Activated CD4-positive, alpha-beta T cell treated with anti-CD3 and anti-CD28 coated beads, Interleukin-2, amount 10 ng/mL, durations not matched to agents 7 days and 5 days (primary cell): ENCODE measurements around the gene TRPV6. TPM values are rescaled to one million over a fixed set of nuclear protein-coding genes. Genes with fewer than 3 reads are reported as not detected.

Experiments
- CTCF ChIA-PET: fragments of 350-600 bp; sonication (Branson Sonifier 250); formaldehyde crosslinking; loops from one replicate; lab custom pipeline; 2021; ENCODE audit warnings: antibody characterized with exemption; lab: Charles Lee
- POLR2A ChIA-PET: fragments of 350-600 bp; sonication (Branson Sonifier 250); formaldehyde crosslinking; loops from one replicate; lab custom pipeline; 2021; ENCODE audit warnings: antibody characterized with exemption; lab: Charles Lee
- DNase-seq: peaks from one replicate; pipeline ENCODE4 v3.0.0-alpha.2; 2020
- H3K27ac Mint-ChIP-seq: one replicate; pipeline ENCODE4 v1.8.0; 2021; ENCODE audit warnings: mild to moderate bottlenecking, moderate library complexity, mixed read lengths
- H3K27me3 Mint-ChIP-seq: one replicate; pipeline ENCODE4 v1.8.0; 2021; ENCODE audit warnings: mixed read lengths
- H3K36me3 Mint-ChIP-seq: one replicate; pipeline ENCODE4 v1.8.0; 2021; ENCODE audit warnings: low read depth, mixed read lengths
- H3K4me1 Mint-ChIP-seq: one replicate; pipeline ENCODE4 v1.8.0; 2021; ENCODE audit warnings: mixed read lengths
- H3K4me3 Mint-ChIP-seq: one replicate; pipeline ENCODE4 v1.8.0; 2021; ENCODE audit warnings: mild to moderate bottlenecking, moderate library complexity, mixed read lengths
- H3K9me3 Mint-ChIP-seq: one replicate; pipeline ENCODE4 v1.8.0; 2021; ENCODE audit warnings: mixed read lengths
- total RNA-seq, 2 experiments: library from RNA; stranded (reverse); gene quantifications; one replicate each; pipeline ENCODE4 v1.2.3, GENCODE V29; 2021

TRPV6 gene
- total RNA-seq, 2 experiments from 2014 or later = 0.07 TPM; not detected in 1

GRCh38 chr7:142869434-142869833 is 16.1 kb downstream of the TRPV6 start:
- CTCF ChIA-PET = interaction anchor here (1.3 kb wide), 1 partner anchor 58 kb away, joined by 4 read pairs; no protein-coding TSS in a partner anchor
- H3K9me3 Mint-ChIP-seq = no peaks in the 10 kb centered on the region
- H3K27me3 Mint-ChIP-seq = no peaks in the 10 kb centered on the region
- no peak overlapping the region for H3K27ac Mint-ChIP-seq
- H3K4me1 Mint-ChIP-seq = peaks cover 4% of the 10 kb centered on the region
- POLR2A ChIA-PET = no interaction called here
- DNase-seq = no peak
- H3K36me3 Mint-ChIP-seq = no peaks in the 10 kb centered on the region
- H3K4me3 Mint-ChIP-seq = no peak overlapping the region

DNA sequence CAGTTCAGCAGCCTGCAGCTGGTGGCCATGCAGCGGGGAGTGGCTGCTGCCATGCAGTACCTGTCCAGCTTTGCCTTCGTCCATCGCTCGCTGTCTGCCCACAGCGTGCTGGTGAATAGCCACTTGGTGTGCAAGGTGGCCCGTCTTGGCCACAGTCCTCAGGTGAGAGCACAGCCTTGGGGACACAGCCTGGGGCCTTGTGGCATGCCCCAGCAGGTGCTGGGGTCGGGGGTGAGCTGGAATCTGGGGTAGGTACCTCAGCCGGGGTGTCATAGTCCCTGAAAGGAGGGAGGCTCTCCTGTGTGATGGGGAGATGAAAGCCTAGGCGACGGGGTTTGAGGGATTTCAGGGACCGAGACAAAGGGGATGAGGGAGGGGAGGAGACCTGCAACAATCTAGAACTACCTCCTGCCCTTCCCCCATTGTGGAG is 16.5 kb downstream of the TRPV6 start:
- CTCF ChIA-PET = interaction anchor here (1.1 to 1.3 kb wide), 2 partner anchors 14 to 58 kb away, joined by 3 to 4 read pairs; no protein-coding TSS in a partner anchor
- H3K27ac Mint-ChIP-seq = no peak overlapping the region
- H3K36me3 Mint-ChIP-seq = no peaks in the 10 kb centered on the region
- H3K4me3 Mint-ChIP-seq = no peak overlapping the region
- POLR2A ChIA-PET = no interaction called here
- no peaks in the 10 kb centered on the region for H3K9me3 Mint-ChIP-seq
- peaks cover 4% of the 10 kb centered on the region for H3K4me1 Mint-ChIP-seq
- H3K27me3 Mint-ChIP-seq = no peaks in the 10 kb centered on the region
- DNase-seq = no peak

DNA sequence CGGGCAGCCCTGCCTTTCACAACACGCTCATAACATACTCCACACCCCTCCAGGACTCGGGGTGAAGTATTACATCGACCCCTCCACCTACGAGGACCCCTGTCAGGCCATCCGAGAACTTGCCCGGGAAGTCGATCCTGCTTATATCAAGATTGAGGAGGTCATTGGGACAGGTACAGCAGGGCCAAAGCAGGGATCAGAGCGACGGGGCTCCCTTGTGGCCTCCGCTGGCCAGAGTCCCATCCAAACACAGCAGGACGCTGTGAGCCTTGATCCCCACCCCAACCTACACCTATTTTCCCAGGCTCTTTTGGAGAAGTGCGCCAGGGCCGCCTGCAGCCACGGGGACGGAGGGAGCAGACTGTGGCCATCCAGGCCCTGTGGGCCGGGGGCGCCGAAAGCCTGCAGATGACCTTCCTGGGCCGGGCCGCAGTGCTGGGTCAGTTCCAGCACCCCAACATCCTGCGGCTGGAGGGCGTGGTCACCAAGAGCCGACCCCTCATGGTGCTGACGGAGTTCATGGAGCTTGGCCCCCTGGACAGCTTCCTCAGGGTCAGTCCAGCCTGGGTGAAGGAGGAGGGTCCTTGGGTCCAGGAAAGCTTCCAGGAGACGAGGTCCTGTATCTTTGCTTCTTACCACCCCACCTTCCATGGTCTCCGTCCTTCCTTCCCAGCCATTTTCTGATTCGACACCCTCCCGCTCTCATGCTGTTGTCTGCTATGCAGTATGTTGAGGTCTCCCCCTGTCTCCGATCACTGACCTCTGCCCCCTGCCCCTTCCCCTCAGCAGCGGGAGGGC is 17.2 kb downstream of the TRPV6 start:
- Mint-ChIP-seq H3K4me3 (no peak overlapping the region), H3K27ac (no peak overlapping the region), H3K36me3 (no peaks in the 10 kb centered on the region), H3K9me3 (no peaks in the 10 kb centered on the region), H3K27me3 (no peaks in the 10 kb centered on the region), H3K4me1 (peaks cover 4% of the 10 kb centered on the region)
- ChIA-PET POLR2A (no interaction called here), CTCF (interaction anchor here (1.1 to 1.3 kb wide), 2 partner anchors 13 to 57 kb away, joined by 3 to 4 read pairs; no protein-coding TSS in a partner anchor)
- DNase-seq = peak; percentile 0

DNA sequence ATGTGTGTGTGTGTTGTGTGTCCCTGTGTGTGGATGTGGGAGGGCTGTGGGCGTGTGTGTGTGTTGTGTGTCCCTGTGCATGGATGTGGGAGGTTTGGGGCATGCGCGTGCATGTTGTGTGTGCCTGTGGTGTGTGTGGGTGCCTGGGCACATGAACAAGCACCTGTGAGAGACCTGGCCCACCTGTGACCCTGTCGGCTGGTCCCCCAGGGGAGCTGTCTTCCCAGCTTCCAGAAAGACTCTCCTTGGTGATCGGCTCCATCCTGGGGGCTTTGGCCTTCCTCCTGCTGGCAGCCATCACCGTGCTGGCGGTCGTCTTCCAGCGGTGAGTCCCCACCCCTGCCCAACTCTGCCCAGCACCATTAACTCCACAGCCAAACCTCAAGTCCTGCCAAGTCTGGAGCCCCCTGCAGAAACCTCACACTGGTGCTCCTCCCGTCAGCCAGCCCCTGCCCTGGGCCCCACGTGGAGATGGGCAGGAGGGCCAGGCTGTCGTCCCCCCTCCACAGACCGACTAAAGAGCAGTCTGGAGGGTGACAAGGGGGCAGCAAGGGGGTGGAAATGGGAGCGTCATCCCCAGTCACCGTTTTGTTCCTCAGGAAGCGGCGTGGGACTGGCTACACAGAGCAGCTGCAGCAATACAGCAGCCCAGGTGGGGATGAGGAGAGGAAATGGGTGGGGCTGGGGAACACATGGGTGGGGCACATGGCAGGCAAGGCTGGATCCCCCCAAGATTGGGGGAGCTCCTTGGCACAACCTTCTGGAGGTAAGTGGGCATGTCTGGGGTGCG is 18.0 kb downstream of the TRPV6 start:
- Mint-ChIP-seq H3K36me3 (no peaks in the 10 kb centered on the region), H3K4me3 (no peak overlapping the region), H3K27me3 (no peaks in the 10 kb centered on the region), H3K9me3 (no peaks in the 10 kb centered on the region), H3K4me1 (peaks cover 4% of the 10 kb centered on the region), H3K27ac (peak overlapping the region; percentile 46)
- ChIA-PET CTCF (no interaction called here), POLR2A (no interaction called here)
- DNase-seq = no peak

GRCh38 chr7:142867097-142867378 is 18.5 kb downstream of the TRPV6 start:
- H3K4me1 Mint-ChIP-seq = peaks cover 6% of the 10 kb centered on the region
- no peaks in the 10 kb centered on the region for H3K9me3 Mint-ChIP-seq
- CTCF ChIA-PET = interaction anchor here (1.5 kb wide), 1 partner anchor 49 kb away, joined by 3 read pairs; no protein-coding TSS in a partner anchor
- DNase-seq = no peak
- no peak overlapping the region for H3K4me3 Mint-ChIP-seq
- H3K27ac Mint-ChIP-seq = peak overlapping the region; percentile 46
- H3K36me3 Mint-ChIP-seq = no peaks in the 10 kb centered on the region
- POLR2A ChIA-PET = no interaction called here
- no peaks in the 10 kb centered on the region for H3K27me3 Mint-ChIP-seq

- no peaks in the 10 kb centered on the region for H3K36me3 Mint-ChIP-seq
- POLR2A ChIA-PET = no interaction called here
- peak overlapping the region; percentile 60 for H3K27ac Mint-ChIP-seq
- peaks cover 6% of the 10 kb centered on the region for H3K4me1 Mint-ChIP-seq
- CTCF ChIA-PET = interaction anchor here (0.6 to 1.5 kb wide), 5 partner anchors 48 to 1894 kb away, joined by 3 read pairs; no protein-coding TSS in a partner anchor
- DNase-seq = no peak
- no peak overlapping the region for H3K4me3 Mint-ChIP-seq
- H3K27me3 Mint-ChIP-seq = no peaks in the 10 kb centered on the region
- no peaks in the 10 kb centered on the region for H3K9me3 Mint-ChIP-seq
Observed at GRCh38 chr7:142866361-142867096, 19.0 kb downstream of the TRPV6 start.

DNA sequence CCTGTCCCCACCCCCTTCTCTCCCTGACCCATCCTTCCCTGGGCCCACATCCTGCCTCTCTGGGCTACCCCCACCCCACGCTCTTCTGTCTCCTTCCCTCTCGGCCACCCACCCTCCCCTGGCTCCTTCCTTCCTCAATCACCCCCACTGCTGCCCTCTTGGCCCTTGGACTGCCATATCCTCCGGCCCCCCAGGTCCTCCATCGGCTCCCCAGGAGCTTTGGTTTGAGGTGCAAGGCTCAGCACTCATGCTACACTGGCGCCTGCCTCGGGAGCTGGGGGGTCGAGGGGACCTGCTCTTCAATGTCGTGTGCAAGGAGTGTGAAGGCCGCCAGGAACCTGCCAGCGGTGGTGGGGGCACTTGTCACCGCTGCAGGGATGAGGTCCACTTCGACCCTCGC is 19.8 kb downstream of the TRPV6 start:
- Mint-ChIP-seq H3K36me3 (no peaks in the 10 kb centered on the region), H3K4me3 (no peak overlapping the region), H3K27me3 (no peaks in the 10 kb centered on the region), H3K9me3 (no peaks in the 10 kb centered on the region), H3K27ac (no peak overlapping the region), H3K4me1 (peaks cover 6% of the 10 kb centered on the region)
- ChIA-PET CTCF (interaction anchor here (0.6 to 1.5 kb wide), 7 partner anchors 10 to 1894 kb away, joined by 3 read pairs; no protein-coding TSS in a partner anchor), POLR2A (no interaction called here)
- DNase-seq = no peak

GRCh38 chr7:142864980-142865747 is 20.4 kb downstream of the TRPV6 start:
- H3K36me3 Mint-ChIP-seq = no peaks in the 10 kb centered on the region
- ChIA-PET POLR2A (no interaction called here), CTCF (interaction anchor here (1.0 to 1.2 kb wide), 2 partner anchors 9 to 11 kb away, joined by 3 read pairs; no protein-coding TSS in a partner anchor)
- peaks cover 6% of the 10 kb centered on the region for H3K4me1 Mint-ChIP-seq
- no peak overlapping the region for H3K4me3 Mint-ChIP-seq
- no peak for DNase-seq
- no peaks in the 10 kb centered on the region for H3K27me3 Mint-ChIP-seq
- H3K9me3 Mint-ChIP-seq = no peaks in the 10 kb centered on the region
- no peak overlapping the region for H3K27ac Mint-ChIP-seq

DNA sequence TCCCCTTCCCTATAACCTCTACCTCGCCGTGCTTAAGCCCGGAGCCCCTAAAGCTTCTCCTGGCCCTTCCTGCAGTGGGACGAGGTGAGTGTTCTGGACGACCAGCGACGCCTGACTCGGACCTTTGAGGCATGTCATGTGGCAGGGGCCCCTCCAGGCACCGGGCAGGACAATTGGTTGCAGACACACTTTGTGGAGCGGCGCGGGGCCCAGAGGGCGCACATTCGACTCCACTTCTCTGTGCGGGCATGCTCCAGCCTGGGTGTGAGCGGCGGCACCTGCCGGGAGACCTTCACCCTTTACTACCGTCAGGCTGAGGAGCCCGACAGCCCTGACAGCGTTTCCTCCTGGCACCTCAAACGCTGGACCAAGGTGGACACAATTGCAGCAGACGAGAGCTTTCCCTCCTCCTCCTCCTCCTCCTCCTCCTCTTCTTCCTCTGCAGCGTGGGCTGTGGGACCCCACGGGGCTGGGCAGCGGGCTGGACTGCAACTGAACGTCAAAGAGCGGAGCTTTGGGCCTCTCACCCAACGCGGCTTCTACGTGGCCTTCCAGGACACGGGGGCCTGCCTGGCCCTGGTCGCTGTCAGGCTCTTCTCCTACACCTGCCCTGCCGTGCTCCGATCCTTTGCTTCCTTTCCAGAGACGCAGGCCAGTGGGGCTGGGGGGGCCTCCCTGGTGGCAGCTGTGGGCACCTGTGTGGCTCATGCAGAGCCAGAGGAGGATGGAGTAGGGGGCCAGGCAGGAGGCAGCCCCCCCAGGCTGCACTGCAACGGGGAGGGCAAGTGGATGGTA is 21.5 kb downstream of the TRPV6 start:
- H3K36me3 Mint-ChIP-seq = no peaks in the 10 kb centered on the region
- POLR2A ChIA-PET = no interaction called here
- peaks cover 7% of the 10 kb centered on the region for H3K4me1 Mint-ChIP-seq
- H3K4me3 Mint-ChIP-seq = no peak overlapping the region
- CTCF ChIA-PET = interaction anchor here (1.1 kb wide), 1 partner anchor 17 kb away, joined by 3 read pairs; no protein-coding TSS in a partner anchor
- H3K9me3 Mint-ChIP-seq = no peaks in the 10 kb centered on the region
- H3K27ac Mint-ChIP-seq = no peak overlapping the region
- no peak for DNase-seq
- no peaks in the 10 kb centered on the region for H3K27me3 Mint-ChIP-seq

- Mint-ChIP-seq H3K27me3 (no peaks in the 10 kb centered on the region), H3K27ac (no peak overlapping the region), H3K36me3 (no peaks in the 10 kb centered on the region), H3K4me3 (no peak overlapping the region), H3K4me1 (peaks cover 10% of the 10 kb centered on the region), H3K9me3 (no peaks in the 10 kb centered on the region)
- POLR2A ChIA-PET = no interaction called here
- no peak for DNase-seq
- CTCF ChIA-PET = no interaction called here
Observed at GRCh38 chr7:142862786-142863400, 22.7 kb downstream of the TRPV6 start.

GRCh38 chr7:142862351-142862750 is 23.2 kb downstream of the TRPV6 start:
- POLR2A ChIA-PET = no interaction called here
- no peaks in the 10 kb centered on the region for H3K36me3 Mint-ChIP-seq
- DNase-seq = no peak
- no peaks in the 10 kb centered on the region for H3K27me3 Mint-ChIP-seq
- H3K9me3 Mint-ChIP-seq = no peaks in the 10 kb centered on the region
- H3K27ac Mint-ChIP-seq = no peak overlapping the region
- no peak overlapping the region for H3K4me3 Mint-ChIP-seq
- H3K4me1 Mint-ChIP-seq = peaks cover 13% of the 10 kb centered on the region
- CTCF ChIA-PET = interaction anchor here (1.2 kb wide), 1 partner anchor 10 kb away, joined by 3 read pairs; no protein-coding TSS in a partner anchor
